HL-60 (cell line): Measurements from ENCODE around the gene TUBGCP2.

ENCODE experiments used
- DNase-seq, 2 experiments: peaks; one replicate each; pipeline ENCODE4 v3.0.0-alpha.2; 2010 to 2020; ENCODE audit warnings: low read depth in 1 of 2, low spot score in 1 of 2
- H3K27ac ChIP-seq: fragments of 250-450 bp; sonication (Bioruptor Pico); replicated peaks from 2 replicates; pipeline ENCODE4 v1.5.1; 2020; ENCODE audit warnings: mild to moderate bottlenecking, moderate library complexity
- H3K27me3 ChIP-seq: fragments of 250-450 bp; sonication (Bioruptor Pico); 2 replicates; pipeline ENCODE4 v1.5.1; 2021; ENCODE audit warnings: mild to moderate bottlenecking, moderate library complexity; ENCODE audit not compliant: insufficient read depth, poor library complexity, severe bottlenecking
- H3K4me3 ChIP-seq: replicated peaks from 2 replicates; pipeline ENCODE4 v1.5.1; 2011; ENCODE audit warnings: mild to moderate bottlenecking, control low read depth, low read length; ENCODE audit not compliant: insufficient read depth
- GABPA ChIP-seq: IDR thresholded peaks from 2 replicates; pipeline ENCODE4 v1.6.1; 2012; ENCODE audit warnings: low read depth
- POLR2AphosphoS5 ChIP-seq: IDR thresholded peaks from 2 replicates; pipeline ENCODE4 v1.6.1; 2012; ENCODE audit warnings: low read depth
- SPI1 ChIP-seq: IDR thresholded peaks from 2 replicates; pipeline ENCODE4 v1.6.1; 2012; ENCODE audit warnings: low read depth, mild to moderate bottlenecking, borderline replicate concordance
- TF ChIP-seq, protein P1 (sequence below): IDR thresholded peaks from one replicate; pipeline ENCODE4 v1.5.1; 2011; ENCODE audit warnings: low read length, control low read depth, inconsistent platforms; ENCODE audit not compliant: insufficient read depth
- TF ChIP-seq, protein P2 (sequence below): IDR thresholded peaks from 2 replicates; pipeline ENCODE4 v1.6.1; 2012; ENCODE audit warnings: low read depth; ENCODE audit not compliant: insufficient replicate concordance

The TUBGCP2 gene

DNA sequence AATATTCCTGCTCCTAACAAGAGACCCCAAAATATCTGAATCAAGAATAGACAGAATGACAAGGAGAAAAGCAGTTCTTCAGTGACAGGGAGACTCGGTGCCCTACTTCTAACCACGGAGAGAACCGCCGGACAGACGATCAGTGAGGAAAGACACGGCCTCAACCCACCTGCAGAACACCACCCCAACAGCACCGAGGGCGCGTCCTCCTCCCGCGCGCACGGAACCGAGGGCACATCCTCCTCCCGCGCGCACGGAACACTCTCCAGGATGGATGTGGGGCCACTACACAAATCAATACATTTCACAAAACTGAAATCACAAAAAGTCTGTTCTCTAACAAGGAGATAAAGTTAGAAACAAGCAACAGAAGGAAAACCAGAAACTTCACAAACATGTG, 22.3 kb downstream of the TUBGCP2 start:
- H3K27me3 ChIP-seq: no peaks in the 10 kb centered on the region
- DNase-seq: no peak
- TF ChIP-seq SPI1 (no peak), GABPA (no peak), POLR2AphosphoS5 (no peak)
- TF ChIP-seq, protein P1, sequence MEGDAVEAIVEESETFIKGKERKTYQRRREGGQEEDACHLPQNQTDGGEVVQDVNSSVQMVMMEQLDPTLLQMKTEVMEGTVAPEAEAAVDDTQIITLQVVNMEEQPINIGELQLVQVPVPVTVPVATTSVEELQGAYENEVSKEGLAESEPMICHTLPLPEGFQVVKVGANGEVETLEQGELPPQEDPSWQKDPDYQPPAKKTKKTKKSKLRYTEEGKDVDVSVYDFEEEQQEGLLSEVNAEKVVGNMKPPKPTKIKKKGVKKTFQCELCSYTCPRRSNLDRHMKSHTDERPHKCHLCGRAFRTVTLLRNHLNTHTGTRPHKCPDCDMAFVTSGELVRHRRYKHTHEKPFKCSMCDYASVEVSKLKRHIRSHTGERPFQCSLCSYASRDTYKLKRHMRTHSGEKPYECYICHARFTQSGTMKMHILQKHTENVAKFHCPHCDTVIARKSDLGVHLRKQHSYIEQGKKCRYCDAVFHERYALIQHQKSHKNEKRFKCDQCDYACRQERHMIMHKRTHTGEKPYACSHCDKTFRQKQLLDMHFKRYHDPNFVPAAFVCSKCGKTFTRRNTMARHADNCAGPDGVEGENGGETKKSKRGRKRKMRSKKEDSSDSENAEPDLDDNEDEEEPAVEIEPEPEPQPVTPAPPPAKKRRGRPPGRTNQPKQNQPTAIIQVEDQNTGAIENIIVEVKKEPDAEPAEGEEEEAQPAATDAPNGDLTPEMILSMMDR: no peak
- TF ChIP-seq, protein P2, sequence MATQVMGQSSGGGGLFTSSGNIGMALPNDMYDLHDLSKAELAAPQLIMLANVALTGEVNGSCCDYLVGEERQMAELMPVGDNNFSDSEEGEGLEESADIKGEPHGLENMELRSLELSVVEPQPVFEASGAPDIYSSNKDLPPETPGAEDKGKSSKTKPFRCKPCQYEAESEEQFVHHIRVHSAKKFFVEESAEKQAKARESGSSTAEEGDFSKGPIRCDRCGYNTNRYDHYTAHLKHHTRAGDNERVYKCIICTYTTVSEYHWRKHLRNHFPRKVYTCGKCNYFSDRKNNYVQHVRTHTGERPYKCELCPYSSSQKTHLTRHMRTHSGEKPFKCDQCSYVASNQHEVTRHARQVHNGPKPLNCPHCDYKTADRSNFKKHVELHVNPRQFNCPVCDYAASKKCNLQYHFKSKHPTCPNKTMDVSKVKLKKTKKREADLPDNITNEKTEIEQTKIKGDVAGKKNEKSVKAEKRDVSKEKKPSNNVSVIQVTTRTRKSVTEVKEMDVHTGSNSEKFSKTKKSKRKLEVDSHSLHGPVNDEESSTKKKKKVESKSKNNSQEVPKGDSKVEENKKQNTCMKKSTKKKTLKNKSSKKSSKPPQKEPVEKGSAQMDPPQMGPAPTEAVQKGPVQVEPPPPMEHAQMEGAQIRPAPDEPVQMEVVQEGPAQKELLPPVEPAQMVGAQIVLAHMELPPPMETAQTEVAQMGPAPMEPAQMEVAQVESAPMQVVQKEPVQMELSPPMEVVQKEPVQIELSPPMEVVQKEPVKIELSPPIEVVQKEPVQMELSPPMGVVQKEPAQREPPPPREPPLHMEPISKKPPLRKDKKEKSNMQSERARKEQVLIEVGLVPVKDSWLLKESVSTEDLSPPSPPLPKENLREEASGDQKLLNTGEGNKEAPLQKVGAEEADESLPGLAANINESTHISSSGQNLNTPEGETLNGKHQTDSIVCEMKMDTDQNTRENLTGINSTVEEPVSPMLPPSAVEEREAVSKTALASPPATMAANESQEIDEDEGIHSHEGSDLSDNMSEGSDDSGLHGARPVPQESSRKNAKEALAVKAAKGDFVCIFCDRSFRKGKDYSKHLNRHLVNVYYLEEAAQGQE: no peak
- no peak overlapping the region for H3K4me3 ChIP-seq
- H3K27ac ChIP-seq: no peak overlapping the region

DNA sequence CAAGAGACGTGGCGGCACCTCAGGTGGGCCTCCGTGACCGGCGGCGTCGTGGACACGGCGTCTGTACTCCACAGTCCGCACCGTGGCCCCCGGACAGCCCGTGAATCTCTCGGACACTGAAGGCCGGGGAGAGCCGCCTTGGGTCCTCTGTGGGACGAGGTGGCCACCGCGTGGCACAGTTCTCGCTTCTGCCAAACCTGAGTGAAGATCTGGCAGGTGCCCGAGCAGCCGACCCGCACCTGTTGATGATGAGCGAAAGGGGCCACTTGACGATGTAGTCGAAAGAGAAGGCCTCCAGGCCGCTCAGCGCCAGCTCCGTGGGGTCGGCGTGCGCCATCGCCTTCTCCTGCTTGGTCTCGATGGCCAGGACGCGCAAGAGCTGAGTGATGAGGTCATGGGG, 23.5 kb downstream of the TUBGCP2 start:
- H3K27me3 ChIP-seq: no peaks in the 10 kb centered on the region
- no peak for TF ChIP-seq POLR2AphosphoS5
- TF ChIP-seq, protein P1: no peak
- TF ChIP-seq SPI1: no peak
- TF ChIP-seq GABPA: no peak
- TF ChIP-seq, protein P2: no peak
- no peak overlapping the region for H3K27ac ChIP-seq
- DNase-seq: no peak
- no peak overlapping the region for H3K4me3 ChIP-seq

DNA sequence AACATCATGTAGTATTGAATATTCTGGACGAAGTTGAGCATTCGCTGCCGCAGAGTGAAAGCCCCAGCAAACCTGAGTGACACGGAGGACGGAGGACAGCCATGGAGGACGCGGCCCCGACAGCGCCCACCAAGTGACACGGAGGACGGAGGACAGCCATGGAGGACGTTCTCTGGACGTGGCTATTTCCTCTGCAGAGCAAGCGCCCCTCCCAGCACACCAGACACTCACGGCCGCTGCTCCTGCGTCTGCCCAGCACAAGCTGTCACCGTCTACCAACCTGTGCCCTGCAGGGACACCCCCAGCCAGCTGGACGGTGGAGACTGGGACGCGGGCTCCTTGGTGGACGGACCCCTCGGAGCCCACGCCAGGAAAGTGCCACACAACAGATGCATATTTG, 24.7 kb downstream of the TUBGCP2 start:
- Histone ChIP-seq H3K27ac (no peak overlapping the region), H3K27me3 (no peaks in the 10 kb centered on the region), H3K4me3 (no peak overlapping the region)
- DNase-seq: no peak
- TF ChIP-seq SPI1 (no peak), GABPA (no peak), POLR2AphosphoS5 (no peak)
- TF ChIP-seq, protein P1: no peak
- TF ChIP-seq, protein P2: no peak
